Psoas muscle (tissue), 8 donors: Measurements from ENCODE around the gene UPF1. TPM values are rescaled to one million over a fixed set of nuclear protein-coding genes. Genes with fewer than 3 reads are reported as not detected.

Source experiments
- ATAC-seq, 4 donors: fragments of 200-7000 bp; cut with Tn5 transposase; one replicate each; pipeline ENCODE4 v1.9.1; 2020; ENCODE audit warnings: moderate library complexity in 3 of 4, mild to moderate bottlenecking in 2 of 4
- DNase-seq, 2 donors: peaks; one replicate each; pipeline ENCODE4 v3.0.0-alpha.2; 2020
- H3K27ac ChIP-seq: fragments of 200-600 bp; one replicate; pipeline ENCODE4 v1.8.0; 2022
- H3K27me3 ChIP-seq, 3 donors: fragments of 200-600 bp in 1 of 3; one replicate each; pipeline versions ENCODE4 v1.6.1 to v1.8.0; 2013 to 2022; ENCODE audit warnings: low read length in 2 of 3, mild to moderate bottlenecking in 2 of 3, moderate library complexity in 1 of 3; ENCODE audit not compliant: insufficient read depth in 3 of 3
- H3K36me3 ChIP-seq, 2 donors: fragments of 200-600 bp in 1 of 2; one replicate each; pipeline versions ENCODE4 v1.6.1 to v1.8.0; 2013 to 2022; ENCODE audit warnings: low read depth in 1 of 2, mild to moderate bottlenecking in 1 of 2, moderate library complexity in 1 of 2; ENCODE audit not compliant: insufficient read depth in 1 of 2
- H3K4me1 ChIP-seq: fragments of 200-600 bp; one replicate; pipeline ENCODE4 v1.8.0; 2022
- H3K4me3 ChIP-seq: fragments of 200-600 bp; one replicate; pipeline ENCODE4 v1.8.0; 2022; ENCODE audit warnings: mild to moderate bottlenecking
- H3K9me3 ChIP-seq: fragments of 200-600 bp; one replicate; pipeline ENCODE4 v1.8.0; 2022
- WGBS, 3 donors: extraction: QIAGEN DNeasy Blood & Tissue Kit; methylation state at CpG; one replicate each; pipeline versions ENCODE4 v1.1.6 to v1.1.7; 2013; 5-methylcytosine and 5-hydroxymethylcytosine counted together
- intact Hi-C, 2 donors: fragments of 100-400 bp; cut with DNase I; formaldehyde crosslinking; loops; one replicate each; pipeline versions ENCODE4 v1.11.0 to v1.14.2; 2022
- polyA plus RNA-seq, 3 donors: library from polyadenylated mRNA; stranded (reverse); fragments of 200-250 nt; gene quantifications; one replicate each; pipeline ENCODE4 v1.2.3, GENCODE V29; 2013
- total RNA-seq, 4 donors: library from RNA; stranded (reverse); fragmentation: NEBNext Ultra II Directional in 2 of 4; extraction: Animal tissue kit (Norgen Biotek cat#: 25700) in 2 of 4; gene quantifications; one replicate each; pipeline versions ENCODE4 v1.2.1 to v1.2.4, GENCODE V29; 2021 to 2023
- TF ChIP-seq, protein P1 (sequence below): fragments of 200-600 bp; IDR thresholded peaks from one replicate; pipeline ENCODE4 v1.8.0; 2022; ENCODE audit warnings: antibody characterized with exemption
- donor health status: healthy with polysubstance abuse.
- donor health status: DM: no; HTN: no; CAD: no; lungs with moderate emphysema.
- donor health status: Bipolar disorder and iron deficiency.
- donor health status: healthy.
- donor health status: DM: yes; HTN: yes; CAD: no.
- donor health status: DM: no; HTN: no; CAD: no.
- donor health status: DM: no; HTN: no; CAD: no.
- donor health status: DM: yes; HTN: yes; CAD: no.

The UPF1 gene
- total and polyA plus RNA-seq, 7 donors = 15.6 to 45.0 (median 34.6) TPM

GRCh38 chr19:18903156-18904037, 71.6 kb downstream of the UPF1 start:
- no peaks in the 10 kb centered on the region for H3K9me3 ChIP-seq
- ATAC-seq = no peak
- H3K4me3 ChIP-seq = no peak overlapping the region
- H3K27ac ChIP-seq = no peak overlapping the region
- H3K36me3 ChIP-seq = peaks cover 7 to 64% of the 10 kb centered on the region in 2 donors
- no peaks in the 10 kb centered on the region for H3K27me3 ChIP-seq
- intact Hi-C loops = no loop called here
- no peaks in the 10 kb centered on the region for H3K4me1 ChIP-seq
- DNase-seq = no peak
- TF ChIP-seq, protein P1, sequence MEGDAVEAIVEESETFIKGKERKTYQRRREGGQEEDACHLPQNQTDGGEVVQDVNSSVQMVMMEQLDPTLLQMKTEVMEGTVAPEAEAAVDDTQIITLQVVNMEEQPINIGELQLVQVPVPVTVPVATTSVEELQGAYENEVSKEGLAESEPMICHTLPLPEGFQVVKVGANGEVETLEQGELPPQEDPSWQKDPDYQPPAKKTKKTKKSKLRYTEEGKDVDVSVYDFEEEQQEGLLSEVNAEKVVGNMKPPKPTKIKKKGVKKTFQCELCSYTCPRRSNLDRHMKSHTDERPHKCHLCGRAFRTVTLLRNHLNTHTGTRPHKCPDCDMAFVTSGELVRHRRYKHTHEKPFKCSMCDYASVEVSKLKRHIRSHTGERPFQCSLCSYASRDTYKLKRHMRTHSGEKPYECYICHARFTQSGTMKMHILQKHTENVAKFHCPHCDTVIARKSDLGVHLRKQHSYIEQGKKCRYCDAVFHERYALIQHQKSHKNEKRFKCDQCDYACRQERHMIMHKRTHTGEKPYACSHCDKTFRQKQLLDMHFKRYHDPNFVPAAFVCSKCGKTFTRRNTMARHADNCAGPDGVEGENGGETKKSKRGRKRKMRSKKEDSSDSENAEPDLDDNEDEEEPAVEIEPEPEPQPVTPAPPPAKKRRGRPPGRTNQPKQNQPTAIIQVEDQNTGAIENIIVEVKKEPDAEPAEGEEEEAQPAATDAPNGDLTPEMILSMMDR = no peak
- 89 to 91% (median 89%) methylated on average over 28 to 29 of the region's 29 CpGs for WGBS, 3 donors

GRCh38 chr19:18904334-18905057, 72.7 kb downstream of the UPF1 start:
- intact Hi-C loops = no loop called here
- H3K4me1 ChIP-seq = no peaks in the 10 kb centered on the region
- DNase-seq (no peak), ATAC-seq (no peak)
- TF ChIP-seq, protein P1 = no peak
- no peak overlapping the region for H3K4me3 ChIP-seq
- no peaks in the 10 kb centered on the region for H3K9me3 ChIP-seq
- H3K36me3 ChIP-seq = peaks cover 7 to 64% of the 10 kb centered on the region in 2 donors
- 87 to 91% (median 89%) methylated on average over 23 to 25 of the region's 25 CpGs for WGBS, 3 donors
- H3K27me3 ChIP-seq = no peaks in the 10 kb centered on the region
- no peak overlapping the region for H3K27ac ChIP-seq

- Histone ChIP-seq H3K27me3 (no peaks in the 10 kb centered on the region), H3K4me3 (no peak overlapping the region), H3K9me3 (no peaks in the 10 kb centered on the region), H3K36me3 (peaks cover 7 to 66% of the 10 kb centered on the region in 2 donors), H3K27ac (no peak overlapping the region), H3K4me1 (no peaks in the 10 kb centered on the region)
- TF ChIP-seq, protein P1 = no peak
- DNase-seq (no peak), ATAC-seq (no peak)
- WGBS, 3 donors = 86 to 88% (median 87%) methylated on average over 8 of the region's 8 CpGs
- intact Hi-C loops = no loop called here
These were observed 73.3 kb downstream of the UPF1 start for GRCh38 chr19:18905058-18905456.

- TF ChIP-seq, protein P1 = no peak
- Histone ChIP-seq H3K9me3 (no peaks in the 10 kb centered on the region), H3K27ac (no peak overlapping the region), H3K36me3 (peaks cover 7 to 61% of the 10 kb centered on the region in 2 donors), H3K4me1 (no peaks in the 10 kb centered on the region), H3K4me3 (no peak overlapping the region), H3K27me3 (no peaks in the 10 kb centered on the region)
- ATAC-seq (no peak), DNase-seq (no peak)
- intact Hi-C loops = no loop called here
- 87 to 93% (median 90%) methylated on average over 26 of the region's 26 CpGs for WGBS, 3 donors
These were observed 73.9 kb downstream of the UPF1 start for GRCh38 chr19:18905513-18906236.
